PFSK-1 (cell line): ENCODE results near the gene ADGRF5.

Experiments
- POLR2AphosphoS5 ChIP-seq: IDR thresholded peaks from 2 replicates; pipeline ENCODE4 v1.6.1; 2012; ENCODE audit warnings: low read depth, mild to moderate bottlenecking, control low read depth, low read length, moderate library complexity
- SIN3A ChIP-seq: IDR thresholded peaks from 2 replicates; pipeline ENCODE4 v1.6.1; 2012; ENCODE audit warnings: mild to moderate bottlenecking, low read length, moderate library complexity, borderline replicate concordance; ENCODE audit not compliant: insufficient read depth
- TAF1 ChIP-seq: IDR thresholded peaks from 2 replicates; pipeline ENCODE4 v1.6.1; 2012; ENCODE audit warnings: low read length, control low read depth, borderline replicate concordance; ENCODE audit not compliant: insufficient read depth
- TF ChIP-seq, protein P1 (sequence below), 2 experiments: IDR thresholded peaks; 2 replicates each; pipeline versions ENCODE4 v1.6.1 to v1.8.0; 2011 to 2012; ENCODE audit warnings: low read depth in 2 of 2, low read length in 2 of 2, control low read depth in 1 of 2, inconsistent platforms in 1 of 2, mild to moderate bottlenecking in 1 of 2, moderate library complexity in 1 of 2; ENCODE audit not compliant: insufficient read depth in 1 of 2

DNA sequence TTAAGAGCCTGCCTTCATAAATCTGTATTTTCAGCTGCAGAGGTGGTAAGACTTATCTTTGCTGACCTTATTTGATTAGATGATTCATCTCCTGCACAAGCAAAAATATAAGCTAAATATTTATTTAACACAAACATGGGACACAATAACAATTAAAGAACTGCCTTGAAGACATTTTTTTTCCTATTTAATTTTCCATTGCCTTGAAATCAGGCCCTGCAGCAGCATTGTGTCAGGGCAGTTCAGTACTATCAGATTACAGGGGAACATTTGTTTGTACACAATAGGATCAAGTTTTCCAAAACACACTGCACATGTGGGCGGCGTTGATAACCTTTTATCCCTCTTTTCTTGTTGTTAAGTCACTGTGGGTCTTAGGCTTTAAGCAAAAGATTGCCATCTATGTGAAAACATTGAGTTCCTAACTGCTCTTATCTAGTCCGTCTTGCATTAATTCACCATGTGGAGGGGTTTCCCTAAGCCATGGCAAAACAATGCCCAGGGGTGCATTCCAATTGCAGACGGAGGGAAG, 7.4 kb downstream of the ADGRF5 start:
- TF ChIP-seq TAF1 (no peak), SIN3A (no peak), POLR2AphosphoS5 (no peak)
- TF ChIP-seq, protein P1, sequence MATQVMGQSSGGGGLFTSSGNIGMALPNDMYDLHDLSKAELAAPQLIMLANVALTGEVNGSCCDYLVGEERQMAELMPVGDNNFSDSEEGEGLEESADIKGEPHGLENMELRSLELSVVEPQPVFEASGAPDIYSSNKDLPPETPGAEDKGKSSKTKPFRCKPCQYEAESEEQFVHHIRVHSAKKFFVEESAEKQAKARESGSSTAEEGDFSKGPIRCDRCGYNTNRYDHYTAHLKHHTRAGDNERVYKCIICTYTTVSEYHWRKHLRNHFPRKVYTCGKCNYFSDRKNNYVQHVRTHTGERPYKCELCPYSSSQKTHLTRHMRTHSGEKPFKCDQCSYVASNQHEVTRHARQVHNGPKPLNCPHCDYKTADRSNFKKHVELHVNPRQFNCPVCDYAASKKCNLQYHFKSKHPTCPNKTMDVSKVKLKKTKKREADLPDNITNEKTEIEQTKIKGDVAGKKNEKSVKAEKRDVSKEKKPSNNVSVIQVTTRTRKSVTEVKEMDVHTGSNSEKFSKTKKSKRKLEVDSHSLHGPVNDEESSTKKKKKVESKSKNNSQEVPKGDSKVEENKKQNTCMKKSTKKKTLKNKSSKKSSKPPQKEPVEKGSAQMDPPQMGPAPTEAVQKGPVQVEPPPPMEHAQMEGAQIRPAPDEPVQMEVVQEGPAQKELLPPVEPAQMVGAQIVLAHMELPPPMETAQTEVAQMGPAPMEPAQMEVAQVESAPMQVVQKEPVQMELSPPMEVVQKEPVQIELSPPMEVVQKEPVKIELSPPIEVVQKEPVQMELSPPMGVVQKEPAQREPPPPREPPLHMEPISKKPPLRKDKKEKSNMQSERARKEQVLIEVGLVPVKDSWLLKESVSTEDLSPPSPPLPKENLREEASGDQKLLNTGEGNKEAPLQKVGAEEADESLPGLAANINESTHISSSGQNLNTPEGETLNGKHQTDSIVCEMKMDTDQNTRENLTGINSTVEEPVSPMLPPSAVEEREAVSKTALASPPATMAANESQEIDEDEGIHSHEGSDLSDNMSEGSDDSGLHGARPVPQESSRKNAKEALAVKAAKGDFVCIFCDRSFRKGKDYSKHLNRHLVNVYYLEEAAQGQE (IDR thresholded peaks at IDR 0.05; ENCODE audit: insufficient read depth in 1 of 2, low read depth in 2 of 2, low read length in 2 of 2), result no peak
